Fibroblast of peridontal ligament (primary cell): Measurements from ENCODE around the gene HEATR5A.

Source experiments
- DNase-seq: peaks from one replicate; pipeline ENCODE4 v3.0.0-alpha.2; 2010; ENCODE audit errors: extremely low read depth

Gene HEATR5A

DNA sequence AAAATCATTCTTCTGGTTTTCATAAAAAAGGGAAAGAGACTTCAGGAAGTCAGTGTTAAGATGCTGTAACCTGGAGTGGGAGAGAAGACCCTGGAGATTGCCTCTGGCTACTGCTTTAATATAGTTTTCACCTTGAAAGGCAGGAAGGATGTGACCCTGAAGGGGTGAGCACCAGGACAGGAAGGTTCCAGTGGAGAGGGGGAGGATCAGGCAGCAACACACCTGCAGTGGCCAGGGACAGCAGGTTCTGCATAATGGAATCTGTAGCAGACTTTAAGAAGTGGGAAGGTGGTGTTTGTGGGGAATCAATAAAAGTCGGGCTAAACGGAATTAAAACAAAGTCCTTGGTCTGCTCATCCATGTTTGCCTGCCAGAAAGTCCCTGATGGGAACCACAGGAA lies 6.3 kb upstream of the HEATR5A start:
- no peak for DNase-seq

DNA sequence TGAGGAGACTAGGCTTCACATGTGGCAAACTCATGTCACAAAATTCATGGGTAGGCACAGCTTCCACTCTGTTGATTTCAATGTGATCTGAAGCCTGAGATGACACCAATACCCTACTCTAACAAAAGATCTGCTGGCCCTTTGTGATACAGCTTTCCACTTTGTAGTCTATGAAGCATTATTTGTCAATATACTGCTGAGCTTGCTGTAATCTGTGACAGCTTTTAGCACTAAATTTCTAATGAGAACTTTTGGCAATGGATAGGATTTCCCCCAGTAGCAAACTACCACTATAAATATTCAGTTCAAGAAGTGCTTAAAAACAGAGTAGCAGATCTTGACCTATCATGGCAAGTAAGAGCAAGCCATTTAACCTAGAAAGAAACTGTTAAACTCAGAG lies 5.6 kb upstream of the HEATR5A start:
- DNase-seq, result no peak

DNA sequence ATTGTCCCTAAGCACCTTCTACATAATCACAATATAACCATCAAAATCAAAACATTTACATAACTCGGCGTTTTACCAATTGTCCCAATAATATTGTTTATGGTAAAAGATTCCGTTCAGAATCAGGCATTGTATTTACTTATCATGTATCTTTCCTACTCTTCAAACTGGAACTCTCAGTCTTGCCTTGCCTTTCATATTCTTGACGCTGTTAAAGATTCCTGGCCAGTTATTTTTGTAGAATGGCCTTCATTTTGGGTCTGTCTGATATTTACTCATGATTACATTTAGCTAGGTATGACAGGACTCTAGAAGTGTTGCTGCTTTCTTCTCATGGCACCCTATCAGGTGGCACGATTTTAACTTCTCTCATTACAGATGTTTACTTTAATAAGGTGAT lies 850 bp upstream of the HEATR5A start:
- DNase-seq, result no peak

DNA sequence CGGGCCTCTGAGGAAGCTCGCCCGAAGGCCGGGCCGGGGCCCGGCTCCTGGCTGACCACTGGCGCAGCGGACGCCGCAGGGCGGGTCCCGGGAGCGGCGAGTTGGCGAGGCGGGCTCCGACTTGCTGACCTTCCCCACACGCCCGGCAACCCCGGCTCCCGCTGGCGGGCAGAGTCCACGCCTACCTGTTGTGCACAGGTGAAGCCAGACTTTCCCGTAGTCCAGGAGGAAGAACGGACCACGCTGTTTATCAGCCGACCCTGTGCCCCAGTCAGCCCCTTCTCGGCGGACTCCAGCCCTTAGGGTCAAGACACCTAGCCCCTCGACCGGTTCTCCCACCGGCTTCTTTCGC lies 407 bp downstream of the HEATR5A start:
- no peak for DNase-seq

DNA sequence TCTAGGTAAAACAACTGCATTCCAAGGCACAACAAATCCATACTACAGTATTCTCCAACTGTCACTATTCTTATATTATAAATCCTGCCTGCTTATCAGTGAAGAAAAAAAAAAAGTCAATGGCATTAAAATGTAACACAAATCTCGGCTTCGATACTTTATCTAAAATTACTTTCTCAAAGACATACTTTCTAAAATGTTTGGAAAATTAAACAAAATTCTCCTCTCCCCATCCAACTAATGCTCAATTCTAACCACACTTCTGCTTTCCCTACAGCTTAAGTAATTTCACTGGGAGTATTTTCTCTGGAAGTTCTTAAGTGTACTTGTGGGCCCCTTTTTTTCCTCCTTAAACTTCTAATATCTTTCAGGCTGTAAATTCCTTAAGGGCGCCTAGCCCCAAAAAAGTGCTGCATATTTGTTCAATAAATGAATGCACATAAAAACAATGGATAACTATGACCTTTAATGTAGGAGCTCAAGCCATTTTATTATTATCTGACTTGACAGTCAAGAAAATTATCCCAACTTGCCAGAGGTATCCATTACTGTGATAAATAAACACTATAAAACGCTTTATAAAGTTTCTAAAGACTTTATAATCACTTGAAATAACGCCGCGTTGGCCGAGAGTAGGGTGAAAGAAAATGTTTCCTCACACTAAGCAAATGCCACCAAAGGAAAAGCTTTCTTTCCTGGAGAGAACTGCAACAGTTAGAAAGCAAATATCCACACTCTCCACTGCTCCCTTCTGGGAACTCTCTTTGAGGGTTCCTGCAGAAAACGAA lies 977 bp downstream of the HEATR5A start:
- DNase-seq, result peak; percentile 49

DNA sequence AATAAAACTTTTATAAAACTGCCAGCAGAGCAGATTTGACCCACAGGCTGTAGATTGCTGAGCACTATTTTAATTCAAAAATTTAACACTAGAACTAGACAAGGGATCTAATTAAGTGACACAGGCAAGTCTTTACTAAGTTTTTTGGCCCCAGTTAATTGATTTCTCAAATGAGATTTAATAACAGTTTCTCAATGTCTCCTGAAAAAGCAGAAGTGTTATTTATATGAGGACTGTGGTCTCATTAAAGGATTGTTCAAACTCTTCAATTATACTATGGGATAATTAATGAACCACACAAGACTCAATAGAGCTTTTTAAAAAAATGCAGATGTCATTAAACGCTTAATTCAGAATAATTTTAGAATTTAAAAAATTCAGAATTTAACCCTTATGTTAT lies 1.9 kb downstream of the HEATR5A start:
- no peak for DNase-seq

DNA sequence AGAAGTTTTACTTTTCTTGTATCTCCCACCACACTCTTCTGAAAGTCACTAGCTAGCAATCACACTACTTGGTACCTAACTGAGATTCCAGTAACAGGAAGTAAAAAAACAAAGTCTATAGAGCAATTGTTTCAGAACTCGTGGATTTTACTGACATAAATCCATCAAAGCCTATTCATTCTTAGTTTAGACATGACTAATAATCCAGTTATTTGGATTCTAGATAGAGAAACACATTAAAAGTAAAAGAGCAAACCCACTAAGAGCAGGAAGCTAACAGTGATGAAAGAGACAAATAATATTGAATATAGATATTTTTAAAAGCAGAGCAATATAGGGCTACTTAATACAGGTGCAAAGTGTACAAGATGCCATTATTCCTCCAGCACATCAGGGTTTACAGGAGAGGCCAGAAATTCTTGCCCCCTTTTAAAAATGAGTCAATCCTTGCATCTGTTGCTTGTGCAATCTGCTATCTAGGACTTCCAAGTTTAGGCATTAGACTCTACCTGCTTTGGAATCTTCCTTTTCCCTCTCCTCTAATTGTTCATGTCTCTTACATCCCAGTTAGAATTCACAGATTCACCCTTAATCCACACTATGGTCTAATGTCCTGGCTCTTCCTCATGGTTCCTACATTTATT lies 6.0 kb downstream of the HEATR5A start:
- peak; percentile 13 for DNase-seq

DNA sequence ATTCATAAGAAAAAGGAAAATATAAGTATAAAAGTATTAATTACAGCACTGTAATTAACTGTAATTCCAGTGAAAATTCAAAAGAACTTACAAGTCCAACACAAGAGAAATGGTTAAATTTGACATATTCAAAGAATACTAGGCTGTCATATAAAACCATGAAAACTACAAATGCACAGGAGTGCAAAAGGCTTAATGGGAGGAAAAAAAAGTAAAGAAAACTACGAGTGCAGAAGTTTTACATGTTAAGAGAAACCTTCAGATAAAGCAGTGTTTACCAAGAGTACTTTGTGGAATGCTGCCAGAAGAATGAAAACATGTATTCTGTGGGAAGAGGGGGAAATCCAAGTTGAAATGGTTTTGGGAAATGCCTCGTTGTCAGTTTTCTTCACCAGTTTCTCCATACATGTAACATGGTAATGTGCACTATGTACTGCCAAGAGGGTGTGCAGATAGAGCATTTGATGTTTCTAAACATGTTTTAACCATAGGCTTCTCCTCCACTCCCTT lies 9.1 kb downstream of the HEATR5A start:
- peak; percentile 70 for DNase-seq

DNA sequence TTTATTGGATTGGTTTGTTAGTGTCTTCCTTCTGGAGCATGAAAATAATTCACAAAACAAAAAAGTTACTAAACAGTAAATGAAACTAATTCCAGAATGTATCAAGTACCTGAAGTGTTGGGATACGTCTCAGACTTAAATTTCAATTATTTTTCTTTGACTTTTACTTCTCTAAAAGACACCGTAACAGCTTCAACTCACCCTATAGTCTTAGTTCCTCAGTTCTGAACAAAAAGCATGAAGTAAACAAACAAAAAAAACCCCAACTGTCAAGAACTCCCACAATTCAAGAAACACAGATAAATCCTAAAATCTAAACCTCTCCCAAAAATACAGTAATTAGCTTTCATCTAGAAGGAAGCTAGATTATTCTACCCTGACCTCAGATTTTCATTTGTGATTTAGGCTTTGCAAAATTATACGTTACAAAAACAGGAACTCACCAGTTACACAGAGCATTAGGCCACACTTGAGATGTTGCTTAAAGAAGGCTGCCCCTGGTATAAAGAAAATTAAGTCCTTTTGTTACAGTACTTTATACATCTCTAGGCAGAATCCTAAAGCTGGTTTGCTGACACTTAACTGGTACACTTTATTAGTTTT lies 10.2 kb downstream of the HEATR5A start:
- DNase-seq, result no peak

DNA sequence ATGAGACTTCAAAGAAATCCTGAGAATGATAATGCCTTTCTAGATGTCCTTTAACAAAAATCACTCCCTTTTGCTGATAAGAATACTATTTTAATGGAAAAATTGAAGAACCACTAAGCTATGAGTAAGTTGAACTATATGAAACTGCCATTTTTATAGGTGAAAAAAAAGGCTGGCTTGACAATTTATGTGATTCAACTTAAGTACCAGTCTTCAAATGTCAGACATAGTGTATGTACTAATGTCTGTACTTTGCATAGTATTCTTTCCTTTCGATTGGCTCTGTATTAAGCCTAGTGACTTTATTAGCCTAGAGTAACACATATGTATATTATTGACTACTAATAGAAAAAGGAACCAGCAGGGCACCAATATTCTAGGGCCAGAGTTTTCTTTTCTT lies 11.9 kb downstream of the HEATR5A start:
- no peak for DNase-seq

DNA sequence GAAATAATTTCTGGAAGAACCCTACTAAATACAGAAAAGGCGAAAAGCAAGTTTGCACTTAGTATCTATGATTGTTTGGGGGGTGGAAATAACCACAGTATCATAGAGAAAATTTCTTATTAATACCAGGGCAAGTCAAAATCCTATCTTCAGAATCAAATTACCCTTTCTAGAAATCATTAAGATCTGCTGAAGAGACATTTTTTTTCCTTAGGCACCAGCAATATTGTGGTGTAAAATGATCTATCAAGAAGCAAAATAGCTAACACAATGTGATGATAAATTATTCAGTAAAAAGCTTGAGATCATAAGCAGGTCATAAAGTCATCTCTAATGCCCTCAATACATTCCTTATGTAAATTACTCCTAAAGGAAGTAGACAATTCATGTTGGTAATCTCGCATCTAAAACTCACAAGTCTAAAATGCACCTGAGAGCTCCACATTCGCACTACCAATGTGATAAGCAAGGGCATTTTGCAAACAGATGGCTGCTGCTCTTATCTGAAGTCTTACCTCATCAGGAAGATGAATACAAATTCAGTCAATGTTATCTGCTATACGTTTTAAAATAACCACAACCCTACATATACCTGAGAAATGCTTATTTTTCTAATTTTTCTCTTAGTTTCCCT lies 14.6 kb downstream of the HEATR5A start:
- DNase-seq, result no peak

DNA sequence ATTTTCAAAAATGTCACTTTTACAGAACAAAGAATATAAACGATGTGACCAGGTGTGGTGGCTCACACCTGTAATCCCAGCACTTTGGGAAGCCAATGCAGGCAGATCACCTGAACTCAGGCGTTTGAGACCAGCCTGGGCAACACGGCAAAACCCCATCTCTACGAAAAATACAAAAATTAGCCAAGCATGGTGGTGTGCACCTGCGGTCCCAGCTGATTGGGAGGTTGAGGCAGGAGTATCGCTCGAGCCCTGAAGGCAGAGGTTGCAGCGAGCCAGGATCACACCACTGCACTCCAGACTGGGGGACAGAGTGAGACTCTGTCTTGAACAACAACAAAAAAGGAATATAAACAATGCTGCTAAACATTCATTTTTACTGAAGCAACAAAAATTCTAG lies 15.2 kb downstream of the HEATR5A start:
- no peak for DNase-seq

DNA sequence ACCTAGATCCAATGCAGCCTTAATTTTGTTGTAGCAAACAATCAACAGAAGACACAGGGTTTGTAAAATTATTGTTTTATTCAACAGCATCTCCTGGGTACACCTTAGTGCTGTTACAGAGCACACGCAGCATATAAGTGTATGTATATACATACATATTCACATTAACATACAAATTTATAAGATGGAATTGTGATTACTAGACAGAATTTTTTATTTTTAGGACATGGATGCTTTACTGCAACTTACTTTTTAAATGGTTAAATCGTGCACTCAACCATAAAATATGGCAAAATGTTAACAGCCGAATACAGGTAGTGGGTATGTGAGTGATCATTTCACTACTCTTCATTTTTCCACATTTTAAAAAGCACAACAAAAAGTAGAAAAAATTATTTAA lies 16.6 kb downstream of the HEATR5A start:
- no peak for DNase-seq

DNA sequence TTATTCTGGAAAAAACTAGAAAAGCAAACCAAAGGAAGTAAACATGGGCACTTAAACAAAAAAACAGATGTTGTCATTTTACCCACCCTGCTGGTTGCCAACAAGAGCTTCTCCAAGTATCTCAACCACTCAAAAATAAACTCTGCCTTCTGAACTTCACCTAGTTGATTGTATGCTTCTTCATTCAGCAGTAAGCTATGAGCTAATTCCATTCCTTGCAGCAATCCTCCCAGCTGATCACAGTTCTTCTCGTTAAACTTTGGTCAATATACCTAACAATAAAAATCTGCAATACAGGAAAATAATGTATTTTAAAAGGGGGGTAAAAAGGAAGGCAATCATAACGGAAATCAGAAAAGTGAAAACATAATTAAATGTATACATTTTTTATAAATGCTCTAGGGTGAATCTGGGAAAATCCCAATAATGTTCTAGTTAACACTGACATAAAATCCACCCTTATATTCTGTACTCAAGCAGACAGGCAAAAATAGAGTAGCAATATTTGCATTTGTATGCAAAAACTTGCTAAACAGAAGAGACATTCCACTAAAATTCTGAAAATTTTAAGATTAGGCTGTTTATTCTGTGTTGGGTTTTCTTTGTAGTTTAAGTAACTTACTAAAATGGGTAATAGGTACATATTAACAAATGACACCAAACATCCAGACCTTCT lies 17.4 kb downstream of the HEATR5A start:
- no peak for DNase-seq

DNA sequence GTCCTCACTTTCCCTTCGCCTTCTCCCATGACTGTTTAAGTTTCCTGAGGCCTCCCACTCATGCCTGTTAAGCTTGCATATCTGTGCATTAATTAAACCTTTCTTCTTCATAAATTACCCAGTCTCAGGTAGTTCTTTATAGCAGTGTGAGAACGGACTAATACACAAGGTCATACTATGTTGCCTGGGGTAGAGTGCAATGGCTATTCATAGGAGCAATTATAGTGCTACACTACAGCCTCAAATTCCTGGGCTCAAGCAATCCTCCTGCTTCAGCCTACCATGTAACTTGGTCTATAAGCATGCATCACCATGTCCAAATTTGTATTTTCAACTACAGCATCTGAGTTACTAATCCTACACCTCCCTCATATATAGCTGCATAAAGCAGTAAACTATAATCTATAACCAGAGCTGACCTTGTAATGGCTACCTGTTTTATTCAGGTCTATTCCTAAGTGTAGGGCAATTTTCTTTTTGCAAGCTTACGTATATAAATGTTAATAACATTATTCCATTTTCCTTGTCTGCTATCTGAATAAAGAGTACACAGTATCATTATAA lies 18.9 kb downstream of the HEATR5A start:
- DNase-seq, result no peak

DNA sequence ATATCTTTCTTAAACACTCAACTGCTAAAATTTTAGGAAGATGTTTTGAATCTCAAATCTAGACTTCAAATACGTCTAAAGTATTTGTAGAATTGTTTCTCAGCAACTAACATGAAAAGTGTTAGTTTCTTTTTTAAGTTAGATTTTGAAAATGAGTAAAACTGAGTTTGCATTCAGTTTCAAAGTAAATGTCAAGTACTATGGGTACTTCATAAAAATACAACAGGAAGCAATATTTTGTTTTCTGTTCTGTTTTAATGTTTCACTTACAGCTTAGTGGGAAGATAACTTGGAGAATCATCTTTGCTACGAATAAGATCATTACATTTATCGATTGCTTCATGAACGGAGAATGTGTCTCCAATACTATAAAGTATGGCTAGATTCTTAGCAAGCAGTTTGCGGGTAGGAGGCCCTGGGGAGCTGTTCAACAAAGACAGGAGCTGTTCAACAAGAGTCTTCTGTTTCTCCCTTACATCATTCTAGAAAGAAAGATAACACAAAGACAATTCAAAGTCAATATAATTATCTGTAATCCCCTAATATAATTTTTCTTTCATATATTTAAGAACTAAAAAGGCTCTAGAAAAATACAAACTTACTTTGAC lies 20.2 kb downstream of the HEATR5A start:
- DNase-seq, result no peak

DNA sequence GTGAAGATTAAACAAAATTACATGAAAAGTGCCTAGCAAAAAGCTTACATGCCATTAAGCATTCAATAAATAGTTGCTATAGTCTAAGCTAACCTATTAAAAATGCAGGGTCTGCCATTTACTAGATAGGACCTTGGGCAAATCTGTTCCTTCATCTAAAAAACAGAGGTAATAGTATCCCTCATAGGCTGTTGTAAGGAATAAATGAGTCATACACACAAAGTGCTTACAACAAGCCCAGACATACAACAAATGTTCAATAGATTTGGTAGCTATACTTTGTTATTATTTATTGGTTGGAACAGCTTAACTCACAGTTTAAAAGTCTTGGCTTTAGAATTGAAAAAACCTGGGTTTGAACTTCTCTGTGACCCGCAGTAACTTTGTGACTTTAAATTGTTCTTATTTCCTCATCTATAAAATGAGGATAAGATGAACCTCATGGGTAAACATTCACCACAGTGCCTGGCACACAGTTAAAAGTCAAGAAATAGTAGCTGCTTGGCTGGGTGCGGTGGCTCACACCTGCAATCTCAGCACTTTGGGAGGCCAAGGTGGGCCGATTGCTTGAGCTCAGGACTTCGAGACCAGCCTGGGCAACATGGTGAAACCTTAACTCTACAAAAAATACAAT lies 24.7 kb downstream of the HEATR5A start:
- DNase-seq, result peak; percentile 25

DNA sequence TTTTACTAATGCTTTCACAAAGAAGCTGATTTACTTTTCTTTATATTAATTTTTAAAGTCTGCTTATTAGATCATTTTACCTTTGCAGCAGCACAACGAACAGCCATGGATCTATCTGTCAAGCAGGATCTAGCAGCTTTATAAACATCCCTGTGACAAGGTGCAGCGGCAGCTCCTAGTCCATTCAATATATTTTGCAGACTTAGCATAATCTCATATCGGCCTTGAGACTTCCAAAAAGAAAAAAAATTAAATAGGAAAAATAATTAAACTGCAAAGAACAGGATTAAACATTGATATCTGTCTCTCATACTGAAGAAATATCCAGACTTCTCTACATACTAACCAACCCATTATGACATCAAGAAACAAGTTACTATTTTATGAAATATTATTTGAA lies 25.2 kb downstream of the HEATR5A start:
- no peak for DNase-seq

DNA sequence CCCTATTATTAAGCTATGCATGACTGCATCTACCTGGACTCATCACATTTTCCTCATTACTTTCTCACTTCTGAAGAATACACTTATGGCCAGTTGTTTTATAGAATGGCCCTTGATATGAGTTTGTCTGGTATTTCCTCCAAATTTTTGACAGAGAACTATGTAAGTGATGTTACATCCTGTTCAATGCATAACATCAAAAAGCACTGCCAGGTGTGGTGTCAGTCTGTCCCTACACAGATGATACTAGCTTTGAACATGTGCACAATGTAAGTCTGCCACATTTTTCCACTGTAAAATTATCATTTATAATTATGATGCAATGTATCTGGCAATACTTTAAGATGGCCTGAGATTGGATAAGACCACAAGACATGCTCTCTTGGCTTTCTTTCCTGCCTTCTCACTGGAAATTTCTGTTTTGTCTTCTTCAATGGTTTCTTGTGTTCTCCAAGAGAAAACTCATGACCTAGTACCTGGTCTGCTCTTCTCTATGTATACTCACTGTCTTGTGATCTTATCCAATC lies 28.3 kb downstream of the HEATR5A start:
- no peak for DNase-seq

DNA sequence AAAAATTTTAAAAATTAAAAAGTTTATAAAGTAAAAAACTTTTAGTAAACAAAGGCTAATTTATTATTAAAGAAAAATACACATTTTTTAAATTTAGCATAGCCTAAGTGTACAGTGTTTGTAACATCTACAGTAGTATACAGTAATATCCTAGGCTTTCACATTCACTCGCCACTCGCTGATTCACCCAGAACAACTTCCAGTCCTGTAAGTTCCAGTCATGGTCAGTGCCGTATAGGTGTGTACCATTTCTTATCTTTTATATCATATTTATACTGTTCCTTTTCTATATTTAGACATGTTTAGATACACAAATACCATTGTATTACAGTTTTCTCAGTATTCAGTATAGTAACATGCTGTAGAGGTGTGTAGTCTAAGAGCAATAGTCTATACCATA lies 28.9 kb downstream of the HEATR5A start:
- no peak for DNase-seq

DNA sequence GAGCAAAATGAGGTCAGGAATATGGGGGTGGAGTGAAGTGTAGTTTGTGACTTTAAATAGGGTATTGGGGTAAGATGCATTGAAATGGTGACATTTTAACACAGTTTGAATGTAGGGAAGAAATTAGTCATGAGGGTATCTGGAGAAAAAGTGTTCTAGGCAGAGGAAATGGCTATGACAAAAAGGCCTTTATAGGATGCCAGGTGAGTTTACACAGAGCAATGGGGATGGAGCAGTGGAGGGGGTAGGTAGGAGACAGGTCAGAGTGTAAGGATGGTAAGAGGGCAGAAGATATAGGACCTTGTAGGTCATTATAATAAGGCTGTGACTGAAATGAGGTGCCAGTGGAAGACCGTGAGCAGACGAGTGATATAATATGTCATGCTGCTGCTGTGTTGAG lies 30.4 kb downstream of the HEATR5A start:
- no peak for DNase-seq
